HG03095 (cell line): Measurements from ENCODE around the gene PMCH.
"Not testable (repeated sequence)": the region's sequence is repeated elsewhere in the genome, so short reads cannot be mapped to it uniquely, and the experiment has no call there.

Source experiments
- ATAC-seq: cut with Tn5 transposase; IDR thresholded peaks from one replicate; pipeline ENCODE4 v1.9.1; 2021; ENCODE audit warnings: moderate library complexity; ENCODE audit not compliant: unreplicated experiment

The PMCH gene

DNA sequence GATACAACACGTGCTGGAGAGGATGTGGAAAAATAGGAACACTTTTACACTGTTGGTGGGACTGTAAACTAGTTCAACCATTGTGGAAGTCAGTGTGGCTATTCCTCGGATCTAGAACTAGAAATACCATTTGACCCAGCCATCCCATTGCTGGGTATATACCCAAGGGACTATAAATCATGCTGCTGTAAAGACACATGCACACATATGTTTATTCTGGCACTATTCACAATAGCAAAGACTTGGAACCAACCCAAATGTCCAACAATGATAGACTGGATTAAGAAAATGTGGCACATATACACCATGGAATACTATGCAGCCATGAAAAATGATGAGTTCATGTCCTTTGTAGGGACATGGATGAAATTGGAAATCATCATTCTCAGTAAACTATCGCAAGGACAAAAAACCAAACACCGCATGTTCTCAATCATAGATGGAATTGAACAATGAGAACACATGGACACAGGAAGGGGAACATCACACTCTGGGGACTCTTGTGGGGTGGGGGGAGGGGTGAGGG, 50.5 kb downstream of the PMCH start:
- ATAC-seq: not testable (repeated sequence)
